HCT116 (cell line): ENCODE measurements around the gene PVALEF. TPM values are rescaled to one million over a fixed set of nuclear protein-coding genes. Genes with fewer than 3 reads are reported as not detected.

Source experiments
- ATAC-seq: fragments of 200-7000 bp; cut with Tn5 transposase; 2 replicates; pipeline ENCODE4 v1.9.1; 2020; ENCODE audit warnings: mild to moderate bottlenecking, moderate library complexity
- BruUV-seq: library from RNA; stranded (reverse); fragments of 400-500 nt; replicated peaks from 2 replicates; lab custom pipeline; 2021; lab: Mats Ljungman, UMichigan
- CTCF ChIA-PET: fragments of 300-600 bp; sonication (Branson Sonifier 250); formaldehyde crosslinking; loops from one replicate; lab custom pipeline; 2021; ENCODE audit warnings: antibody characterized with exemption; lab: Charles Lee
- POLR2A ChIA-PET: fragments of 300-600, 350-600 bp; sonication (Branson Sonifier 250); formaldehyde crosslinking; loops from one replicate; lab custom pipeline; 2021; ENCODE audit warnings: antibody characterized with exemption; lab: Charles Lee
- RAD21 ChIA-PET, 2 experiments: fragments of 300-600 bp; sonication (Branson Sonifier 250); formaldehyde crosslinking; loops; one replicate each; lab custom pipeline; 2023; ENCODE audit warnings: low total read pairs in 2 of 2; ENCODE audit not compliant: uncharacterized antibody in 2 of 2, unreplicated experiment in 2 of 2, low non-redundant PET in 1 of 2; lab: Charles Lee
- DNase-seq: peaks from one replicate; pipeline ENCODE4 v3.0.0-alpha.2; 2010; ENCODE audit warnings: low read depth, low spot score
- H2AFZ ChIP-seq: fragments of 200-600 bp; shearing (Covaris generic), sonication (generic); 2 replicates; pipeline ENCODE4 v1.6.1; 2017; ENCODE audit warnings: low read depth, mixed run types, mixed read lengths, antibody characterized with exemption, low read length; ENCODE audit not compliant: poor library complexity, severe bottlenecking
- H3K27ac ChIP-seq: 2 replicates; pipeline ENCODE4 v1.5.1; 2012; ENCODE audit warnings: low read depth, low read length
- H3K27me3 ChIP-seq: fragments of 200-600 bp; sonication (generic); 2 replicates; pipeline ENCODE4 v1.6.1; 2016; ENCODE audit warnings: mixed run types, low read length, mixed read lengths; ENCODE audit not compliant: insufficient read depth
- H3K36me3 ChIP-seq, 2 experiments: fragments of 200-500 bp in 1 of 2; fragments of 200-600 bp in 1 of 2; sonication (Bioruptor generic) in 1 of 2; sonication (generic) in 1 of 2; 2 replicates each; pipeline versions ENCODE4 v1.5.1 to v1.6.1; 2014 to 2016; ENCODE audit warnings: low read length in 2 of 2, inconsistent platforms in 1 of 2, mixed read lengths in 1 of 2, mixed run types in 1 of 2; ENCODE audit not compliant: insufficient read depth in 2 of 2, control insufficient read depth in 1 of 2
- H3K4me1 ChIP-seq, 2 experiments: fragments of 200-600 bp in 1 of 2; sonication (generic) in 1 of 2; 2 replicates each; pipeline versions ENCODE4 v1.5.1 to v1.6.1; 2012 to 2017; ENCODE audit warnings: low read length in 2 of 2, inconsistent platforms in 1 of 2, mild to moderate bottlenecking in 1 of 2, mixed read lengths in 1 of 2, mixed run types in 1 of 2, moderate library complexity in 1 of 2; ENCODE audit not compliant: insufficient read depth in 2 of 2, control insufficient read depth in 1 of 2
- H3K4me2 ChIP-seq: fragments of 200-600 bp; sonication (generic); 2 replicates; pipeline ENCODE4 v1.6.1; 2017; ENCODE audit warnings: mixed run types, low read length, mixed read lengths
- H3K4me3 ChIP-seq, 2 experiments: fragments of 200-600 bp in 1 of 2; sonication (generic) in 1 of 2; replicated peaks in 1 of 2; 2 replicates each; pipeline ENCODE4 v1.5.1; 2011 to 2016; ENCODE audit warnings: low read length in 2 of 2, control low read depth in 1 of 2, low read depth in 1 of 2, mild to moderate bottlenecking in 1 of 2, mixed read lengths in 1 of 2, mixed run types in 1 of 2
- H3K79me2 ChIP-seq: fragments of 200-600 bp; sonication (generic); 2 replicates; pipeline ENCODE4 v1.6.1; 2017; ENCODE audit warnings: mild to moderate bottlenecking, mixed run types, low read length, moderate library complexity, mixed read lengths; ENCODE audit not compliant: insufficient read depth
- H3K9ac ChIP-seq: fragments of 200-600 bp; sonication (generic); 2 replicates; pipeline ENCODE4 v1.6.1; 2016; ENCODE audit warnings: low read length, mixed read lengths
- H3K9me2 ChIP-seq: fragments of 200-600 bp; sonication (generic), shearing (Covaris generic); 2 replicates; pipeline ENCODE4 v1.6.1; 2017; ENCODE audit warnings: mixed run types, mild to moderate bottlenecking, moderate library complexity; ENCODE audit not compliant: insufficient read depth
- H3K9me3 ChIP-seq, 2 experiments: fragments of 200-500 bp in 1 of 2; fragments of 200-600 bp in 1 of 2; sonication (Bioruptor generic) in 1 of 2; sonication (generic) in 1 of 2; 2 replicates each; pipeline ENCODE4 v1.6.1; 2014 to 2017; ENCODE audit warnings: low read length in 2 of 2, mixed read lengths in 2 of 2, inconsistent platforms in 1 of 2, low read depth in 1 of 2, mild to moderate bottlenecking in 1 of 2, mixed run types in 1 of 2, moderate library complexity in 1 of 2; ENCODE audit not compliant: control insufficient read depth in 1 of 2, insufficient read depth in 1 of 2
- H4K20me1 ChIP-seq: fragments of 200-600 bp; sonication (generic), shearing (Covaris generic); 2 replicates; pipeline ENCODE4 v1.6.1; 2017; ENCODE audit warnings: mixed run types, mild to moderate bottlenecking, moderate library complexity; ENCODE audit not compliant: insufficient read depth
- CTCF ChIP-seq, 3 experiments: fragments of 200-600 bp in 1 of 3; sonication (generic) in 1 of 3; IDR thresholded peaks in 2 of 3; conservative IDR thresholded peaks in 1 of 3; 2 replicates each; pipeline ENCODE4 v1.5.1; 2012 to 2017; ENCODE audit warnings: low read depth in 2 of 3, low read length in 2 of 3, antibody characterized with exemption in 1 of 3, borderline replicate concordance in 1 of 3, control low read depth in 1 of 3, mild to moderate bottlenecking in 1 of 3, mixed read lengths in 1 of 3, mixed run types in 1 of 3, moderate library complexity in 1 of 3; ENCODE audit not compliant: insufficient read depth in 1 of 3
- FOSL1 ChIP-seq: IDR thresholded peaks from 2 replicates; pipeline ENCODE4 v1.6.1; 2012; ENCODE audit warnings: low read depth
- POLR2A ChIP-seq: IDR thresholded peaks from 2 replicates; pipeline ENCODE4 v1.7.0; 2011; ENCODE audit warnings: borderline replicate concordance; ENCODE audit not compliant: insufficient read depth, insufficient read length; ENCODE audit errors: extremely low read depth
- POLR2AphosphoS5 ChIP-seq: IDR thresholded peaks from 2 replicates; pipeline ENCODE4 v1.6.1; 2011; ENCODE audit warnings: mild to moderate bottlenecking, low read depth, low read length, moderate library complexity
- REST ChIP-seq: IDR thresholded peaks from 2 replicates; pipeline ENCODE4 v1.6.1; 2012; ENCODE audit warnings: low read depth
- SP1 ChIP-seq: IDR thresholded peaks from 2 replicates; pipeline ENCODE4 v1.6.1; 2012; ENCODE audit warnings: low read depth
- SRF ChIP-seq: IDR thresholded peaks from 2 replicates; pipeline ENCODE4 v1.6.1; 2012; ENCODE audit warnings: low read depth
- TCF7L2 ChIP-seq: IDR thresholded peaks from 2 replicates; pipeline ENCODE4 v1.7.0; 2011; ENCODE audit warnings: borderline replicate concordance, inconsistent platforms; ENCODE audit not compliant: insufficient read depth, insufficient read length; ENCODE audit errors: extremely low read depth
- YY1 ChIP-seq: IDR thresholded peaks from 2 replicates; pipeline ENCODE4 v1.6.1; 2011; ENCODE audit warnings: low read length, low read depth, moderate library complexity, mild to moderate bottlenecking; ENCODE audit not compliant: insufficient replicate concordance; ENCODE audit errors: extremely low read depth
- ZFX ChIP-seq: fragments of 450-650 bp; IDR thresholded peaks from 2 replicates; pipeline ENCODE4 v1.6.1; 2017
- ZNF274 ChIP-seq: fragments of 200-500 bp; sonication (Bioruptor generic); IDR thresholded peaks from 2 replicates; pipeline ENCODE4 v1.6.1; 2014; ENCODE audit warnings: mild to moderate bottlenecking, low read depth, low read length, inconsistent platforms
- intact Hi-C: fragments of 100-400 bp; cut with micrococcal nuclease; formaldehyde crosslinking; loops from 2 replicates; pipeline ENCODE4 v1.10.0; 2022
- total RNA-seq: library from RNA; stranded (reverse); gene quantifications from one replicate; pipeline ENCODE4 v1.2.1, GENCODE V29; 2021; ENCODE audit not compliant: unreplicated experiment

PVALEF gene
- total RNA-seq, 1 experiment from 2014 or later, result not detected

- DNase-seq (no peak), ATAC-seq (no peak)
- Histone ChIP-seq H3K9ac (no peak overlapping the region), H4K20me1 (no peaks in the 10 kb centered on the region), H2AFZ (no peak overlapping the region), H3K9me3 (no peaks in the 10 kb centered on the region), H3K27ac (no peak overlapping the region), H3K4me3 (no peak overlapping the region), H3K9me2 (no peaks in the 10 kb centered on the region), H3K27me3 (no peaks in the 10 kb centered on the region), H3K4me2 (no peak overlapping the region), H3K36me3 (no peaks in the 10 kb centered on the region), H3K79me2 (no peaks in the 10 kb centered on the region), H3K4me1 (peaks cover 0 to 3% of the 10 kb centered on the region in 2 experiments; a peak in 1 of 4 replicates)
- POLR2A ChIA-PET, result no interaction called here
- intact Hi-C loops, result no loop called here
- TF ChIP-seq ZNF274 (no peak), REST (no peak), FOSL1 (no peak), SP1 (no peak), SRF (no peak), ZFX (no peak), POLR2A (no peak), CTCF (IDR thresholded peaks at IDR 0.05 in 2 of 3, conservative IDR thresholded peaks at IDR 0.05 in 1 of 3; ENCODE audit: borderline replicate concordance in 1 of 3, insufficient read depth in 1 of 3, low read depth in 2 of 3, low read length in 2 of 3) (no peak), TCF7L2 (no peak), YY1 (no peak), POLR2AphosphoS5 (no peak)
- CTCF ChIA-PET, result no interaction called here
- RAD21 ChIA-PET, result no interaction called here
- no TSS peak for BruUV-seq
These were observed 3.8 kb upstream of the PVALEF start for GRCh38 chr17:81161536-81161935.
